T-helper 2 cell treated with Interferon-gamma antibody and Interleukin-4, amounts not matched to agents 5 μg/mL and 100 μg/mL, for 36 hours (primary cell): ENCODE measurements around the gene DNAL4.

Source experiments
- DNase-seq: peaks from one replicate; pipeline ENCODE4 v3.0.0; 2021; ENCODE audit warnings: low spot score
- H3K27ac Mint-ChIP-seq: one replicate; pipeline ENCODE4 v1.8.0; 2021; ENCODE audit warnings: mild to moderate bottlenecking, mixed read lengths
- H3K27me3 Mint-ChIP-seq: one replicate; pipeline ENCODE4 v1.8.0; 2021; ENCODE audit warnings: low read depth, mixed read lengths
- H3K36me3 Mint-ChIP-seq: one replicate; pipeline ENCODE4 v1.8.0; 2021; ENCODE audit warnings: low read depth, mixed read lengths
- H3K4me1 Mint-ChIP-seq: one replicate; pipeline ENCODE4 v1.8.0; 2021; ENCODE audit warnings: low read depth, mixed read lengths
- H3K4me3 Mint-ChIP-seq: one replicate; pipeline ENCODE4 v1.8.0; 2022; ENCODE audit warnings: mild to moderate bottlenecking, moderate library complexity, mixed read lengths
- H3K9me3 Mint-ChIP-seq: one replicate; pipeline ENCODE4 v1.8.0; 2021; ENCODE audit warnings: mixed read lengths

DNAL4 gene

GRCh38 chr22:38767313-38767712, 26.6 kb downstream of the DNAL4 start:
- no peak overlapping the region for H3K27ac Mint-ChIP-seq

GRCh38 chr22:38766076-38766777, 27.7 kb downstream of the DNAL4 start:
- no peak for DNase-seq
- Mint-ChIP-seq H3K36me3 (no peaks in the 10 kb centered on the region), H3K9me3 (no peaks in the 10 kb centered on the region), H3K4me3 (no peak overlapping the region), H3K27ac (no peak overlapping the region), H3K27me3 (no peaks in the 10 kb centered on the region), H3K4me1 (peaks cover 5% of the 10 kb centered on the region)

More at GRCh38 chr22:38767313-38767712, 26.6 kb downstream of the DNAL4 start:
- H3K4me3 Mint-ChIP-seq = no peak overlapping the region
- no peaks in the 10 kb centered on the region for H3K9me3 Mint-ChIP-seq
- no peaks in the 10 kb centered on the region for H3K27me3 Mint-ChIP-seq
- peaks cover 5% of the 10 kb centered on the region for H3K4me1 Mint-ChIP-seq
- DNase-seq = no peak
- H3K36me3 Mint-ChIP-seq = no peaks in the 10 kb centered on the region

DNA sequence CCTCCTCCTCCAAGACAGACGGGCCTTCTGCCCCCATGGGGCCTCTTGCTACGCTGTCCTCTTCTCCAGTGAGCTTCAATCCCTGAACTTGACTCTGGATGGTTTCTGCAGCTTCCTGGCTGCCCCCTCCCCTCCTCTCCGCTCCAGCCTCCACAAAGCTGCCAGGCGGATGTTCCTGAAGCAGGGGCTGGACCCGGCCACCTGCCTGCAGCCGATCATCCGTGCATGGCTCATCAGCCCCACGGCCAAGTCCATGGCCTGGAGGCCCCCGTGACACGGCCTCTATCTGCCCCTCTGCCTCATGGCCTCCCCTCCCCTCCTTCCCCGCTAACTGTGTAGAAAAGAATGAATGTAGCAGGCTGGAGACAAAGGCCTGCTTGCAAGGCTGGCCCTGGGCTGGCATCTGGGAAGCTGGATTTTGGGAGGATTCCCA, 31.4 kb downstream of the DNAL4 start:
- no peak for DNase-seq
- Mint-ChIP-seq H3K9me3 (no peaks in the 10 kb centered on the region), H3K36me3 (peaks cover 4% of the 10 kb centered on the region), H3K4me1 (peaks cover 19% of the 10 kb centered on the region), H3K27me3 (no peaks in the 10 kb centered on the region), H3K27ac (no peak overlapping the region), H3K4me3 (no peak overlapping the region)

DNA sequence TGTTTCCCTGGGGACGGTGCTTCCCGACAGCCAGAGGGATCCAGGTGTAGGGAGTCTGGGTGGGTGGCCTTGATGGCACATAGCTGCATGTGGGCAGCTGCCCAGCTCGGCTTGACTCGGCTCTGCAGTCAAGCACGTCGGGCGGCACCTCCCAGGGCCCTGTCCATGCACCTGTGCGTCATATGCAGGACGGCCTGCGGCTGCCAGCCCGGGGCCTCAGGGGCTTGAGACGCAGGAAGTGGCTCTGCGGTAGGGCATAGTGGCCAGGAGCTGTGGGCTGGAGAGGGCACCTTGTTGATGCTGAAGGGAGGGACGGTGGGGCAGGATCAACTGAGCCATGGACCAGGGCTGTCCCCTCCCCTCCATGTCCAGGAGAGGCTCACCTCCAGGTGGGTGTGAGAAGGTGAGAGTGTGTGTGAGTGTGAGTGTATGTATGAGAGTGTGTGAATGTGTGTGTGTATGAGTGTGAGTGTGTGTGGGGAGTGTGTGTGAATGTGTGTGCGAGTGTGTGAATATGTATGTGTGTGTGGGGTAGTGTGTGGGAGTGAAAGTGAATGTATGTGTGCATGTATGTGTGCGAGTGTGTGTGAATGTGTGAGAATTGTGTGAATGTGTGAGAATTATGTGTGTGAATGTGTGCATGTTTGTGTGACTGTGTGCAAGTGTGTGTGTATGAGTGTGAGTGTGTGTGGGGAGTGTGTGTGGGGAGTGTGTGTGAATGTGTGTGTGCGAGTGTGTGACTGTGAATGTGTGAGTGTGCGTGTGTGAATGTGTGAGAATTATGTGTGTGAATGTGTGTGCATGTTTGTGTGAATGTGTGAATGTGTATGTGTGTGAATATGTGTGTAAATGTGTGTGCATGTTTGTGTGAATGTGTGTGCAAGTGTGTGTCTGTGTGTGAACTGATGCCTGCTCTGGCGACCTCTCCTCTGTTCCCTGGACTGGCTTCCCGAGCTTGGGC, 32.5 kb downstream of the DNAL4 start:
- no peak overlapping the region for H3K4me3 Mint-ChIP-seq
- no peak overlapping the region for H3K27ac Mint-ChIP-seq
- no peaks in the 10 kb centered on the region for H3K27me3 Mint-ChIP-seq
- peaks cover 26% of the 10 kb centered on the region for H3K4me1 Mint-ChIP-seq
- no peak for DNase-seq
- H3K9me3 Mint-ChIP-seq = no peaks in the 10 kb centered on the region
- peaks cover 9% of the 10 kb centered on the region for H3K36me3 Mint-ChIP-seq

DNA sequence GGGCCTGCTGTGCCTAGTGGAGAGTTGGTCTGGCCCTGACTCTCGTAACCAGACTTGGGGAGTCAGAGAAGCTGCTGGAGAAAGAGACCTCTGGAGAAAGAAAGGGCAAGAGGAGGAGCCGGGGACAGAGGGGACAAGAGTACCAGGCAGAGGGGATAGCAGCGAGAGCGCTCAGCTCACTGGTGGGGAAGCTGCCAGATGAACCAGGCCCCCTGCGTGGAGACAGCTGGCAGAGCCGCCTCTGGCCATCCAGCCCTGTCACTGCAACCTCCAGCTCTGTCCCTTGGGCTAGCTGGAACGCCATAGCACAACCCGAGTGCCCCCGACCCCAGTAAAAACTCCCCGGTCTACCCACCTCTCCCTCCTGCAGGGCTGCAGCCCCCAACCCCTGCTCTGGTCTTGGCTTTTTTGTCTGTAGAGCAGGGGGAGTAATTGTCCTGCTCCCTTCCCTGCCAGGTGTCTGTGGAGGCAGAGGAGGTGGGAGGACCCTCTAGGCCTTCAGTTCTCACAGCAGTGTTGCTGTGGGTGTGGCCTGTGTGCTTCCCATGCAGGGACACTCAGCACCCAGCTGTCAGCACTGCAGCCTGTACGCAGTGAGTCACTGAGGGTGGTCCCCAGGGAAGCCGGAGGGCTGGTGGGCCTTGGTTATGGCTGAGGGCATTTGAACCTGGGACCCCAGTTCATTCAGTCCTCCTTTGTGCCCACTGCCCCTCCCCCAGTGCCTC, 33.3 kb downstream of the DNAL4 start:
- H3K27ac Mint-ChIP-seq = no peak overlapping the region
- DNase-seq = no peak
- peaks cover 26% of the 10 kb centered on the region for H3K4me1 Mint-ChIP-seq
- H3K36me3 Mint-ChIP-seq = peaks cover 11% of the 10 kb centered on the region
- no peaks in the 10 kb centered on the region for H3K9me3 Mint-ChIP-seq
- H3K4me3 Mint-ChIP-seq = no peak overlapping the region
- no peaks in the 10 kb centered on the region for H3K27me3 Mint-ChIP-seq

GRCh38 chr22:38759005-38759404, 34.9 kb downstream of the DNAL4 start:
- peak overlapping the region; percentile 96 for H3K4me3 Mint-ChIP-seq
- H3K9me3 Mint-ChIP-seq = no peaks in the 10 kb centered on the region
- DNase-seq = no peak
- peaks cover 22% of the 10 kb centered on the region for H3K36me3 Mint-ChIP-seq
- H3K27ac Mint-ChIP-seq = peak overlapping the region; percentile 82
- peaks cover 24% of the 10 kb centered on the region for H3K4me1 Mint-ChIP-seq
- no peaks in the 10 kb centered on the region for H3K27me3 Mint-ChIP-seq

GRCh38 chr22:38758276-38758945, 35.5 kb downstream of the DNAL4 start:
- H3K4me3 Mint-ChIP-seq = peak overlapping the region; percentile 96
- no peaks in the 10 kb centered on the region for H3K27me3 Mint-ChIP-seq
- peak overlapping the region; percentile 82 for H3K27ac Mint-ChIP-seq
- H3K36me3 Mint-ChIP-seq = peaks cover 28% of the 10 kb centered on the region
- no peaks in the 10 kb centered on the region for H3K9me3 Mint-ChIP-seq
- peaks cover 29% of the 10 kb centered on the region for H3K4me1 Mint-ChIP-seq
- peak; percentile 78 for DNase-seq

GRCh38 chr22:38757464-38757757, 36.5 kb downstream of the DNAL4 start:
- Mint-ChIP-seq H3K4me1 (peaks cover 32% of the 10 kb centered on the region), H3K27me3 (no peaks in the 10 kb centered on the region), H3K9me3 (no peaks in the 10 kb centered on the region), H3K4me3 (peak overlapping the region; percentile 96), H3K36me3 (peaks cover 35% of the 10 kb centered on the region), H3K27ac (peak overlapping the region; percentile 90)
- no peak for DNase-seq

DNA sequence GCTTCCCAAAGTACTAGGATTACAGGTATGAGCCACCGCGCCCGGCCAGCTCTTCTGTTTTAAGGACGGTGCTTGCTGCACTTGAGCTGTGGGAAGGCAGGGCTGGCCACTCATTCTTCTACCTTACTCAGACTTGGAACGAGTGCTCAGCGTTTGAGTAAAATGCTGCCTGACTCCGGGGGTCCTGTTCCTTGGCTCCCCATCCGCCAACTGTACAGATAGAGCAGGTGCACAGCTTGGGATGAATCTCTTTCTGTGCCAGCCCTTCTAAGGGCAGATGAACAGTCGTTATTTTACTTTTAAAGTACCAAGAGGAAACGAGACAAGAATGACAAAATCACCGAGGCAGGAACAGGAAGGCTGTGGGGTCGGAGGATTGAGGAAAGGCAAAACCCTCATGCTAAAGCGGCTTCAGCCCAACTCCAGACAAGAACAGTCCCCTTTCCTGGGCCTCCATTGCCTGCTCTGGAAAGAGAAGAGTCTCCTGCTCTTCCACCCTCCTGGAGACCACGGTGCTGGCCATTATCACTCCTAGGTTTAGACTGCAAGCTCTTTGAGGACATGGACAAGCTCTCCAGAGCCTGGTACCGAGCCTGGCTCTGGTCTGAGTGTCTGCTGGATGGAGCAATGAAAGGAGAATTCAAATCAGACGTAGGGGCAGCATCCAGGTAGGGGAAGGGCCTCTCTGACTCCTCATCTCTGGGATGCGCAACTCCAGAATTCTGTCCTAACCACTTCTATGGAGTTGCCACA, 37.1 kb downstream of the DNAL4 start:
- no peaks in the 10 kb centered on the region for H3K27me3 Mint-ChIP-seq
- H3K4me1 Mint-ChIP-seq = peaks cover 35% of the 10 kb centered on the region
- peak; percentile 33 for DNase-seq

GRCh38 chr22:38755911-38756532, 37.9 kb downstream of the DNAL4 start, which contains the start of gene SUN2:
TSS of gene SUN2 (minus strand) at chr22:38755998. CDS start at chr22:38752628, 3,370 bp downstream.
- Mint-ChIP-seq H3K27ac (peak within 1 kb of the TSS; percentile 90), H3K9me3 (no peaks in the 10 kb centered on the region), H3K36me3 (peaks cover 48% of the 10 kb centered on the region), H3K27me3 (no peaks in the 10 kb centered on the region), H3K4me3 (peak within 1 kb of the TSS; percentile 96), H3K4me1 (peaks cover 43% of the 10 kb centered on the region)
- peak; percentile 97 for DNase-seq

More for the DNA sequence above, 37.1 kb downstream of the DNAL4 start:
- Mint-ChIP-seq H3K4me3 (peak overlapping the region; percentile 96), H3K27ac (peak overlapping the region; percentile 90), H3K9me3 (no peaks in the 10 kb centered on the region), H3K36me3 (peaks cover 40% of the 10 kb centered on the region)

- H3K9me3 Mint-ChIP-seq = no peaks in the 10 kb centered on the region
- peak; percentile 79 for DNase-seq
- H3K4me3 Mint-ChIP-seq = peak overlapping the region; percentile 96
- peaks cover 46% of the 10 kb centered on the region for H3K4me1 Mint-ChIP-seq
- peaks cover 53% of the 10 kb centered on the region for H3K36me3 Mint-ChIP-seq
- H3K27me3 Mint-ChIP-seq = no peaks in the 10 kb centered on the region
- peak overlapping the region; percentile 89 for H3K27ac Mint-ChIP-seq
These were observed 38.6 kb downstream of the DNAL4 start for GRCh38 chr22:38755155-38755910.

GRCh38 chr22:38754751-38755154, 39.2 kb downstream of the DNAL4 start:
- H3K4me1 Mint-ChIP-seq = peaks cover 50% of the 10 kb centered on the region
- peak overlapping the region; percentile 96 for H3K4me3 Mint-ChIP-seq
- peaks cover 59% of the 10 kb centered on the region for H3K36me3 Mint-ChIP-seq
- no peak for DNase-seq
- peak overlapping the region; percentile 89 for H3K27ac Mint-ChIP-seq
- H3K27me3 Mint-ChIP-seq = no peaks in the 10 kb centered on the region
- no peaks in the 10 kb centered on the region for H3K9me3 Mint-ChIP-seq
